Posterior cingulate gyrus (tissue), 11 donors: ENCODE results near the gene MPZL2.

ENCODE experiments used
- DNase-seq, 10 donors: peaks; one replicate each; pipeline versions ENCODE4 v3.0.0 to v3.0.0-alpha.2; 2020 to 2021; ENCODE audit warnings: mixed read lengths in 3 of 10
- intact Hi-C: fragments of 100-400 bp; cut with DNase I; formaldehyde crosslinking; loops from one replicate; pipeline ENCODE4 v1.15.1; 2023

MPZL2 gene

DNA sequence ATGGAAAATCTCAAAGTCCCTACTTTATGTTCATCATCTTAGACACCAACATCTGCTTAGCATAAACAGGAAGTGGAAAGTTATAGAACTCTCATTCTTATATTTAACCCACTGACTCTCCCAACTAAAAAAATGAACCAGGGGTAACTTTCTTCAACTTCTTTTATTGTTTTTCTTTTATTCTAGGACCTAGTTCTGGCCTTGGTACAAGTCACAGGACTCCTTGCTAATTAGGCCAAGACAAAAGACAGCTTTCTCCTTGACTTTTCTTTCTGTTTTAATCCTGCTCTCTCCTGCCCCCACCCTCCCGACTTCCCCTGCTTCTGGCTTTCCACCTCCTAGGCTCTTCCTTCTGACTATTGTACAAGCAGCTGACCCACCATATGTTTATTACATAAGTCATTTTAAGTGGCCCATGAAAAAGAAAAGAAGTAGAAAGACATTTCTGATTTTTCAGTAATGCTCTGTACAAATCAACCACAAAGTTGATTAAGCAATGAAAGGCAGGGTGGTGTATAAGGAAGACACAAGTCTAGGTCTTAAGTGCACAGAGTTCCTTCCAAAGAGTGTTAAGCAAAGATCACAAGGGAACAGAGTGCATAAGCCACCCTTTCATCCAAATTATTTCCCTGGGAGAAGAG, 57.6 kb downstream of the MPZL2 start:
- intact Hi-C loops = no loop called here
- DNase-seq = no peak

GRCh38 chr11:118205606-118206378, 58.3 kb downstream of the MPZL2 start:
- intact Hi-C loops = no loop called here
- DNase-seq = no peak
